ENCODE results near the gene MYL4. TPM values are rescaled to one million over a fixed set of nuclear protein-coding genes. Genes with fewer than 3 reads are reported as not detected.

The MYL4 gene
- total RNA-seq, 1 donor from 2014 or later: not detected

- H3K27ac Mint-ChIP-seq (ENCODE audit: unreplicated experiment): peak overlapping the region; percentile 90
- no peaks in the 10 kb centered on the region for H3K9me3 Mint-ChIP-seq (ENCODE audit: unreplicated experiment)
- H3K36me3 Mint-ChIP-seq (ENCODE audit: unreplicated experiment): no peaks in the 10 kb centered on the region
- peaks cover 35% of the 10 kb centered on the region for H3K4me1 Mint-ChIP-seq (ENCODE audit: unreplicated experiment)
- TF ChIP-seq, protein P1, sequence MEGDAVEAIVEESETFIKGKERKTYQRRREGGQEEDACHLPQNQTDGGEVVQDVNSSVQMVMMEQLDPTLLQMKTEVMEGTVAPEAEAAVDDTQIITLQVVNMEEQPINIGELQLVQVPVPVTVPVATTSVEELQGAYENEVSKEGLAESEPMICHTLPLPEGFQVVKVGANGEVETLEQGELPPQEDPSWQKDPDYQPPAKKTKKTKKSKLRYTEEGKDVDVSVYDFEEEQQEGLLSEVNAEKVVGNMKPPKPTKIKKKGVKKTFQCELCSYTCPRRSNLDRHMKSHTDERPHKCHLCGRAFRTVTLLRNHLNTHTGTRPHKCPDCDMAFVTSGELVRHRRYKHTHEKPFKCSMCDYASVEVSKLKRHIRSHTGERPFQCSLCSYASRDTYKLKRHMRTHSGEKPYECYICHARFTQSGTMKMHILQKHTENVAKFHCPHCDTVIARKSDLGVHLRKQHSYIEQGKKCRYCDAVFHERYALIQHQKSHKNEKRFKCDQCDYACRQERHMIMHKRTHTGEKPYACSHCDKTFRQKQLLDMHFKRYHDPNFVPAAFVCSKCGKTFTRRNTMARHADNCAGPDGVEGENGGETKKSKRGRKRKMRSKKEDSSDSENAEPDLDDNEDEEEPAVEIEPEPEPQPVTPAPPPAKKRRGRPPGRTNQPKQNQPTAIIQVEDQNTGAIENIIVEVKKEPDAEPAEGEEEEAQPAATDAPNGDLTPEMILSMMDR (IDR thresholded peaks at IDR 0.05): no peak
- DNase-seq (ENCODE audit: extremely low spot score, unreplicated experiment): no peak
- no peak overlapping the region for H3K4me3 Mint-ChIP-seq (ENCODE audit: unreplicated experiment)
- H3K27me3 Mint-ChIP-seq (ENCODE audit: unreplicated experiment): no peaks in the 10 kb centered on the region
These were observed 16.3 kb downstream of the MYL4 start for GRCh38 chr17:47225436-47225858.

DNA sequence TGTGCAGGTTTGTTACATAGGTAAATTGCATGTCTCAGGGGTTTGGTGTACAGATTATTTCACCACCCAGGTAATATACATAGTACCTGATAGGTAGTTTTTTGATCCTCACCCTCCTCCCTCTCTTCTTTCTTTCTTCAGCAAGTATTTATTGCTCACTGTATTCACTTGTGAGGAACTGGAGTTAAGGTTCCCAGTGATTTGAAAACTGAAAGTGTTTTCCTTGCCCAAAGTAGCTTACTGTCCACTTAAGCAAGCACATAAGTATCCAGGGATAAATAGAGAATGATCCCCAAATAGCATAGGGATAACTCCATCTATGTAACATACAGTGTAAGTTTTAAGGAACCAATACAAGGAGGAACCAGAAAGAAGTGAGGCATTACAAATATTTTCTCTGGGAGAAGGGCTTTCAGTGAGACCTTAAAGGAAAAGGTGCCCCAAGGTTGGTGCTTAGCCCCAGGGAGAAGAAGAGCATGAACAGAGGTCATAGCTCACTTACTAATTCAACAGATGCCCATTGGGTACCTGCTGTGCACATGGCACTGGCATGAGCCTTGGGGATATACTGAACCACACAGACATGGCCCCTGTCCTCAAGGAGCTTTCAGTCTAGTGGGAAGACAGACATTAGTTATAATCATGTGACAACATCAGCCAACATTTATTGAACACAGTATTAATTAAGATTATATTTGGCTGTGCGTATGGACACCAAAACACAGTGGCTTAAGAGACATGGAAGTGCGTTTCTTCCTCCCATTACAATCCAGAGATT is 17.0 kb downstream of the MYL4 start:
- Mint-ChIP-seq H3K36me3 (ENCODE audit: unreplicated experiment) (no peaks in the 10 kb centered on the region), H3K4me3 (ENCODE audit: unreplicated experiment) (no peak overlapping the region), H3K27ac (ENCODE audit: unreplicated experiment) (peak overlapping the region; percentile 90), H3K4me1 (ENCODE audit: unreplicated experiment) (peaks cover 37% of the 10 kb centered on the region), H3K9me3 (ENCODE audit: unreplicated experiment) (no peaks in the 10 kb centered on the region), H3K27me3 (ENCODE audit: unreplicated experiment) (no peaks in the 10 kb centered on the region)
- DNase-seq (ENCODE audit: extremely low spot score, unreplicated experiment): no peak
- TF ChIP-seq, protein P1 (IDR thresholded peaks at IDR 0.05): no peak

GRCh38 chr17:47227862-47228261 is 18.7 kb downstream of the MYL4 start:
- H3K36me3 Mint-ChIP-seq (ENCODE audit: unreplicated experiment): no peaks in the 10 kb centered on the region

GRCh38 chr17:47229535-47230443 is 20.6 kb downstream of the MYL4 start:
- H3K4me3 Mint-ChIP-seq (ENCODE audit: unreplicated experiment): peak overlapping the region; percentile 48

More at GRCh38 chr17:47227862-47228261, 18.7 kb downstream of the MYL4 start:
- Mint-ChIP-seq H3K9me3 (ENCODE audit: unreplicated experiment) (no peaks in the 10 kb centered on the region), H3K27me3 (ENCODE audit: unreplicated experiment) (peaks cover 2% of the 10 kb centered on the region), H3K4me3 (ENCODE audit: unreplicated experiment) (no peak overlapping the region), H3K27ac (ENCODE audit: unreplicated experiment) (no peak overlapping the region), H3K4me1 (ENCODE audit: unreplicated experiment) (peaks cover 40% of the 10 kb centered on the region)
- TF ChIP-seq, protein P1 (IDR thresholded peaks at IDR 0.05): no peak
- DNase-seq (ENCODE audit: extremely low spot score, unreplicated experiment): no peak

More at GRCh38 chr17:47229535-47230443, 20.6 kb downstream of the MYL4 start:
- peak; percentile 93 for DNase-seq (ENCODE audit: extremely low spot score, unreplicated experiment)
- H3K4me1 Mint-ChIP-seq (ENCODE audit: unreplicated experiment): peaks cover 32% of the 10 kb centered on the region
- no peaks in the 10 kb centered on the region for H3K9me3 Mint-ChIP-seq (ENCODE audit: unreplicated experiment)
- H3K36me3 Mint-ChIP-seq (ENCODE audit: unreplicated experiment): no peaks in the 10 kb centered on the region
- H3K27me3 Mint-ChIP-seq (ENCODE audit: unreplicated experiment): peaks cover 2% of the 10 kb centered on the region
- H3K27ac Mint-ChIP-seq (ENCODE audit: unreplicated experiment): peak overlapping the region; percentile 74
- TF ChIP-seq, protein P1 (IDR thresholded peaks at IDR 0.05): peak; percentile 98

Measured in osteocyte (in vitro differentiated cells).